GM12878 (cell line): ENCODE results near the gene OR5H6.

Source experiments
- ATF7 ChIP-seq: fragments of 450-650 bp; IDR thresholded peaks from 2 replicates; pipeline ENCODE4 v1.6.1; 2016; ENCODE audit warnings: low read depth, mild to moderate bottlenecking
- BHLHE40 ChIP-seq, 2 experiments: fragments of 450-650 bp in 1 of 2; IDR thresholded peaks; 2 replicates each; pipeline ENCODE4 v1.6.1; 2011 to 2017; ENCODE audit warnings: low read depth in 2 of 2, borderline replicate concordance in 1 of 2, improper control_type of control experiment in 1 of 2, low read length in 1 of 2, mild to moderate bottlenecking in 1 of 2
- CEBPB ChIP-seq, 2 experiments: fragments of 150-350 bp in 1 of 2; IDR thresholded peaks; 2 replicates each; pipeline ENCODE4 v1.6.1; 2012 to 2014; ENCODE audit warnings: low read depth in 2 of 2, low read length in 2 of 2, borderline replicate concordance in 1 of 2, inconsistent platforms in 1 of 2
- EGR1 ChIP-seq, 2 experiments: IDR thresholded peaks; 1 replicate in 1 of 2; 2 replicates in 1 of 2; pipeline ENCODE4 v1.6.1; 2011 to 2012; ENCODE audit warnings: low read depth in 2 of 2, low read length in 2 of 2, borderline replicate concordance in 1 of 2, mild to moderate bottlenecking in 1 of 2, moderate library complexity in 1 of 2
- GABPA ChIP-seq: IDR thresholded peaks from 2 replicates; pipeline ENCODE4 v1.6.1; 2014; ENCODE audit warnings: antibody characterized with exemption, low read depth, mild to moderate bottlenecking, inconsistent platforms
- RB1 ChIP-seq: fragments of 450-650 bp; formaldehyde crosslinking; IDR thresholded peaks from 2 replicates; pipeline ENCODE4 v1.6.1; 2017; ENCODE audit warnings: mild to moderate bottlenecking, borderline replicate concordance
- SREBF1 ChIP-seq: IDR thresholded peaks from 2 replicates; pipeline ENCODE4 v1.6.1; 2012; ENCODE audit warnings: mild to moderate bottlenecking, low read length
- TF ChIP-seq, protein P1 (sequence below), 3 experiments: IDR thresholded peaks in 2 of 3; conservative IDR thresholded peaks in 1 of 3; 2 replicates each; pipeline ENCODE4 v1.5.1; 2011; ENCODE audit warnings: low read depth in 3 of 3, low read length in 3 of 3, mild to moderate bottlenecking in 3 of 3, control low read depth in 2 of 3, moderate library complexity in 2 of 3, inconsistent platforms in 1 of 3, mixed read lengths in 1 of 3; ENCODE audit not compliant: control insufficient read depth in 2 of 3, insufficient read depth in 1 of 3; ENCODE audit errors: extremely low read depth in 1 of 3
- TF ChIP-seq, protein P2 (sequence below): fragments of 450-650 bp; conservative IDR thresholded peaks from 2 replicates; pipeline ENCODE4 v1.6.1; 2017; ENCODE audit warnings: mild to moderate bottlenecking, moderate library complexity
- TF ChIP-seq, protein P3 (sequence below): IDR thresholded peaks from 2 replicates; pipeline ENCODE4 v1.6.1; 2011; ENCODE audit warnings: mild to moderate bottlenecking, low read depth, low read length, moderate library complexity; ENCODE audit not compliant: insufficient replicate concordance

DNA sequence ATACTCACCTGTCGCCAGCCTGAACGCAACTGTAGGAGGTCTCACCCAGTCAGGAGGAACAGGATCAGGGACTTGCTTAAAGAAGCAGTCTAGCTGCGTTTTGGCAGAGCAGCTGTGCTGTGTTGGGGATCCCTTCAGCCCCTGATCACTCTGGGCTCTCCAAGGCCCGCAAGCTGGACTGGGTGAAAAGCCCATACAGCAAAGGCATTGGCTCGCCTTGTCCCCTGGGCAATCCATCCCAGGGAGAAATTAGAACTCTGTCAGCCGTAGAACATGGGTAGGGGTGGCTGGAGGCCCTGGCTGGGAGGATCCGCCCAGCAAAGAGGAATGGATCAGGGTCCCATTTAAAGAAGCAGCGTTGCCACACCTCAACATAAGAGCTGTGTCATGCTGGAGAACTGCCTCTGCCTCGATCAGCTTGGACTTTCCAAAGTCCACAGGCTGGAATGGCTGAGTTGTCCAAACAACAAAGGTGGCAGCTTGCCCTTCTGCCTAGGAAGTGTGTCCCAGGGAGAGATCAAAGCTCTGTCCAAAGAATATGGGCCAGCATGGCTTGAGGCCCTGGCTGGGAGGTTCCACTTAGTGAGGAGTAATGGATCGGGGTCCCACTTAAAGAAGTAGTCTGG, 27.4 kb downstream of the OR5H6 start:
- TF ChIP-seq BHLHE40 (IDR thresholded peaks at IDR 0.05; ENCODE audit: borderline replicate concordance in 1 of 2, low read depth in 2 of 2, low read length in 1 of 2) (no peak), GABPA (no peak), CEBPB (IDR thresholded peaks at IDR 0.05; ENCODE audit: borderline replicate concordance in 1 of 2, low read depth in 2 of 2, low read length in 2 of 2) (no peak), EGR1 (IDR thresholded peaks at IDR 0.05; ENCODE audit: borderline replicate concordance in 1 of 2, low read depth in 2 of 2, low read length in 2 of 2) (no peak), ATF7 (no peak), SREBF1 (no peak), RB1 (no peak)
- TF ChIP-seq, protein P1, sequence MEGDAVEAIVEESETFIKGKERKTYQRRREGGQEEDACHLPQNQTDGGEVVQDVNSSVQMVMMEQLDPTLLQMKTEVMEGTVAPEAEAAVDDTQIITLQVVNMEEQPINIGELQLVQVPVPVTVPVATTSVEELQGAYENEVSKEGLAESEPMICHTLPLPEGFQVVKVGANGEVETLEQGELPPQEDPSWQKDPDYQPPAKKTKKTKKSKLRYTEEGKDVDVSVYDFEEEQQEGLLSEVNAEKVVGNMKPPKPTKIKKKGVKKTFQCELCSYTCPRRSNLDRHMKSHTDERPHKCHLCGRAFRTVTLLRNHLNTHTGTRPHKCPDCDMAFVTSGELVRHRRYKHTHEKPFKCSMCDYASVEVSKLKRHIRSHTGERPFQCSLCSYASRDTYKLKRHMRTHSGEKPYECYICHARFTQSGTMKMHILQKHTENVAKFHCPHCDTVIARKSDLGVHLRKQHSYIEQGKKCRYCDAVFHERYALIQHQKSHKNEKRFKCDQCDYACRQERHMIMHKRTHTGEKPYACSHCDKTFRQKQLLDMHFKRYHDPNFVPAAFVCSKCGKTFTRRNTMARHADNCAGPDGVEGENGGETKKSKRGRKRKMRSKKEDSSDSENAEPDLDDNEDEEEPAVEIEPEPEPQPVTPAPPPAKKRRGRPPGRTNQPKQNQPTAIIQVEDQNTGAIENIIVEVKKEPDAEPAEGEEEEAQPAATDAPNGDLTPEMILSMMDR (IDR thresholded peaks at IDR 0.05 in 2 of 3, conservative IDR thresholded peaks at IDR 0.05 in 1 of 3; ENCODE audit: control insufficient read depth in 2 of 3, extremely low read depth in 1 of 3, insufficient read depth in 1 of 3, low read depth in 3 of 3, low read length in 3 of 3), result no peak
- TF ChIP-seq, protein P2, sequence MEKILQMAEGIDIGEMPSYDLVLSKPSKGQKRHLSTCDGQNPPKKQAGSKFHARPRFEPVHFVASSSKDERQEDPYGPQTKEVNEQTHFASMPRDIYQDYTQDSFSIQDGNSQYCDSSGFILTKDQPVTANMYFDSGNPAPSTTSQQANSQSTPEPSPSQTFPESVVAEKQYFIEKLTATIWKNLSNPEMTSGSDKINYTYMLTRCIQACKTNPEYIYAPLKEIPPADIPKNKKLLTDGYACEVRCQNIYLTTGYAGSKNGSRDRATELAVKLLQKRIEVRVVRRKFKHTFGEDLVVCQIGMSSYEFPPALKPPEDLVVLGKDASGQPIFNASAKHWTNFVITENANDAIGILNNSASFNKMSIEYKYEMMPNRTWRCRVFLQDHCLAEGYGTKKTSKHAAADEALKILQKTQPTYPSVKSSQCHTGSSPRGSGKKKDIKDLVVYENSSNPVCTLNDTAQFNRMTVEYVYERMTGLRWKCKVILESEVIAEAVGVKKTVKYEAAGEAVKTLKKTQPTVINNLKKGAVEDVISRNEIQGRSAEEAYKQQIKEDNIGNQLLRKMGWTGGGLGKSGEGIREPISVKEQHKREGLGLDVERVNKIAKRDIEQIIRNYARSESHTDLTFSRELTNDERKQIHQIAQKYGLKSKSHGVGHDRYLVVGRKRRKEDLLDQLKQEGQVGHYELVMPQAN, result no peak
- TF ChIP-seq, protein P3, sequence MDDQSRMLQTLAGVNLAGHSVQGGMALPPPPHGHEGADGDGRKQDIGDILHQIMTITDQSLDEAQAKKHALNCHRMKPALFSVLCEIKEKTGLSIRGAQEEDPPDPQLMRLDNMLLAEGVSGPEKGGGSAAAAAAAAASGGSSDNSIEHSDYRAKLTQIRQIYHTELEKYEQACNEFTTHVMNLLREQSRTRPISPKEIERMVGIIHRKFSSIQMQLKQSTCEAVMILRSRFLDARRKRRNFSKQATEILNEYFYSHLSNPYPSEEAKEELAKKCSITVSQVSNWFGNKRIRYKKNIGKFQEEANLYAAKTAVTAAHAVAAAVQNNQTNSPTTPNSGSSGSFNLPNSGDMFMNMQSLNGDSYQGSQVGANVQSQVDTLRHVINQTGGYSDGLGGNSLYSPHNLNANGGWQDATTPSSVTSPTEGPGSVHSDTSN, result no peak
